Hepatocyte (in vitro differentiated cells): ENCODE measurements around the gene ALDOB. TPM values are rescaled to one million over a fixed set of nuclear protein-coding genes. Genes with fewer than 3 reads are reported as not detected.
"Not testable (repeated sequence)": the region's sequence is repeated elsewhere in the genome, so short reads cannot be mapped to it uniquely, and the experiment has no call there.

Source experiments
- DNase-seq: peaks from one replicate; pipeline ENCODE4 v3.0.0-alpha.2; 2016; ENCODE audit warnings: low spot score
- H2AFZ ChIP-seq: fragments of 200-600 bp; sonication (generic); 2 replicates; pipeline ENCODE4 v1.6.0; 2016; ENCODE audit warnings: antibody characterized with exemption, mild to moderate bottlenecking
- H3K27ac ChIP-seq: fragments of 200-600 bp; sonication (generic); 2 replicates; pipeline ENCODE4 v1.5.1; 2016; ENCODE audit warnings: mild to moderate bottlenecking
- H3K27me3 ChIP-seq: fragments of 200-600 bp; sonication (generic); 2 replicates; pipeline ENCODE4 v1.6.1; 2016
- H3K36me3 ChIP-seq: fragments of 200-600 bp; sonication (generic); replicated peaks from 2 replicates; pipeline ENCODE4 v1.5.1; 2016; ENCODE audit warnings: low read depth; ENCODE audit not compliant: insufficient read depth
- H3K4me1 ChIP-seq: fragments of 200-600 bp; sonication (generic); 2 replicates; pipeline ENCODE4 v1.5.1; 2016; ENCODE audit warnings: mild to moderate bottlenecking, moderate library complexity; ENCODE audit not compliant: insufficient read depth
- H3K4me2 ChIP-seq: fragments of 200-600 bp; sonication (generic); 2 replicates; pipeline ENCODE4 v1.6.0; 2016
- H3K4me3 ChIP-seq: fragments of 200-600 bp; sonication (generic); 2 replicates; pipeline ENCODE4 v1.5.1; 2016; ENCODE audit warnings: mild to moderate bottlenecking
- H3K79me2 ChIP-seq: fragments of 200-600 bp; sonication (generic); 2 replicates; pipeline ENCODE4 v1.6.0; 2017; ENCODE audit warnings: mild to moderate bottlenecking
- H3K9me2 ChIP-seq: fragments of 200-600 bp; sonication (generic); replicated peaks from 2 replicates; pipeline ENCODE4 v1.6.0; 2017; ENCODE audit warnings: mild to moderate bottlenecking; ENCODE audit not compliant: insufficient read depth
- H3K9me3 ChIP-seq: fragments of 200-600 bp; sonication (generic); 2 replicates; pipeline ENCODE4 v1.5.1; 2016; ENCODE audit warnings: low read depth, mild to moderate bottlenecking
- H4K20me1 ChIP-seq: fragments of 200-600 bp; sonication (generic); 2 replicates; pipeline ENCODE4 v1.6.0; 2016; ENCODE audit warnings: mild to moderate bottlenecking; ENCODE audit not compliant: insufficient read depth, poor library complexity, severe bottlenecking
- EZH2 ChIP-seq: fragments of 200-600 bp; sonication (generic); IDR thresholded peaks from 2 replicates; pipeline ENCODE4 v1.6.1; 2016; ENCODE audit warnings: antibody characterized with exemption, mild to moderate bottlenecking, borderline replicate concordance
- EZH2phosphoT487 ChIP-seq: fragments of 200-600 bp; sonication (generic); IDR thresholded peaks from one replicate; pipeline ENCODE4 v1.6.1; 2018; ENCODE audit warnings: antibody characterized with exemption, mild to moderate bottlenecking, low read depth, moderate library complexity; ENCODE audit not compliant: unreplicated experiment, severe bottlenecking
- WGBS: methylation state at CpG from one replicate; pipeline ENCODE4 v1.1.6; 2016; ENCODE audit warnings: low lambda C conversion rate; ENCODE audit errors: missing lambda C conversion rate; 5-methylcytosine and 5-hydroxymethylcytosine counted together
- polyA plus RNA-seq: library from polyadenylated mRNA; unstranded; fragments of >200 nt; fragmentation: Nextera tagmentation; extraction: Ambion mirVana; gene quantifications from 2 replicates; pipeline ENCODE4 v1.2.1, GENCODE V29; 2016
- total RNA-seq: library from RNA; depleted of rRNA; stranded (reverse); fragments of >200 nt; gene quantifications from 2 replicates; pipeline ENCODE4 v1.2.3, GENCODE V29; 2014
- TF ChIP-seq, protein P1 (sequence below): fragments of 200-600 bp; sonication (generic); IDR thresholded peaks from 2 replicates; pipeline ENCODE4 v1.5.1; 2016; ENCODE audit warnings: antibody characterized with exemption, mild to moderate bottlenecking; ENCODE audit not compliant: poor library complexity

ALDOB gene
- total and polyA plus RNA-seq, 2 experiments from 2014 or later: 71.6 to 236 TPM

DNA sequence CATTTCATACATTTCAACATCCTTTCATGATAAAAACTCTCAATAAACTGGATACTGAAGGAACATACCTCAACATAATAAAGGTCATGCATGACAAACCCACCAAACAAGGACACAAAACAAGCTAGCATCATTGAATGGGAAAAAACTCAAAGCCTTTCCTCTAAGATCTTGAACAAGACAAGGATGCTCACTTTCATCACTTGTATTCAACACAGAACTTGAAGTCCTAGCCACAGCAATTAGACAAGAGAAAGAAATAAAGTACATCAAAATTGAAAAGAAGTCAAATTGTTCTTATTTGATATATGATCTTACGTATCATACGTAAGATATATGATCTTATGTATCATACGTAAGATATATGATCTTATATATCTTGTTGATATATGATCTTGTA is 42.4 kb downstream of the ALDOB start:
- no peak overlapping the region for H2AFZ ChIP-seq
- H3K4me1 ChIP-seq: no peaks in the 10 kb centered on the region
- TF ChIP-seq, protein P1, sequence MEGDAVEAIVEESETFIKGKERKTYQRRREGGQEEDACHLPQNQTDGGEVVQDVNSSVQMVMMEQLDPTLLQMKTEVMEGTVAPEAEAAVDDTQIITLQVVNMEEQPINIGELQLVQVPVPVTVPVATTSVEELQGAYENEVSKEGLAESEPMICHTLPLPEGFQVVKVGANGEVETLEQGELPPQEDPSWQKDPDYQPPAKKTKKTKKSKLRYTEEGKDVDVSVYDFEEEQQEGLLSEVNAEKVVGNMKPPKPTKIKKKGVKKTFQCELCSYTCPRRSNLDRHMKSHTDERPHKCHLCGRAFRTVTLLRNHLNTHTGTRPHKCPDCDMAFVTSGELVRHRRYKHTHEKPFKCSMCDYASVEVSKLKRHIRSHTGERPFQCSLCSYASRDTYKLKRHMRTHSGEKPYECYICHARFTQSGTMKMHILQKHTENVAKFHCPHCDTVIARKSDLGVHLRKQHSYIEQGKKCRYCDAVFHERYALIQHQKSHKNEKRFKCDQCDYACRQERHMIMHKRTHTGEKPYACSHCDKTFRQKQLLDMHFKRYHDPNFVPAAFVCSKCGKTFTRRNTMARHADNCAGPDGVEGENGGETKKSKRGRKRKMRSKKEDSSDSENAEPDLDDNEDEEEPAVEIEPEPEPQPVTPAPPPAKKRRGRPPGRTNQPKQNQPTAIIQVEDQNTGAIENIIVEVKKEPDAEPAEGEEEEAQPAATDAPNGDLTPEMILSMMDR: no peak
- TF ChIP-seq EZH2phosphoT487 (no peak), EZH2 (no peak)
- H3K4me3 ChIP-seq: no peak overlapping the region
- no peaks in the 10 kb centered on the region for H3K27me3 ChIP-seq
- no peak overlapping the region for H3K27ac ChIP-seq
- over 99% methylated on average over 3 of the region's 3 CpGs for WGBS
- peaks cover 79% of the 10 kb centered on the region for H3K79me2 ChIP-seq
- no peaks in the 10 kb centered on the region for H3K9me3 ChIP-seq
- H3K36me3 ChIP-seq: no peaks in the 10 kb centered on the region
- no peaks in the 10 kb centered on the region for H4K20me1 ChIP-seq
- DNase-seq: no peak
- H3K4me2 ChIP-seq: no peak overlapping the region
- H3K9me2 ChIP-seq: no peaks in the 10 kb centered on the region

DNA sequence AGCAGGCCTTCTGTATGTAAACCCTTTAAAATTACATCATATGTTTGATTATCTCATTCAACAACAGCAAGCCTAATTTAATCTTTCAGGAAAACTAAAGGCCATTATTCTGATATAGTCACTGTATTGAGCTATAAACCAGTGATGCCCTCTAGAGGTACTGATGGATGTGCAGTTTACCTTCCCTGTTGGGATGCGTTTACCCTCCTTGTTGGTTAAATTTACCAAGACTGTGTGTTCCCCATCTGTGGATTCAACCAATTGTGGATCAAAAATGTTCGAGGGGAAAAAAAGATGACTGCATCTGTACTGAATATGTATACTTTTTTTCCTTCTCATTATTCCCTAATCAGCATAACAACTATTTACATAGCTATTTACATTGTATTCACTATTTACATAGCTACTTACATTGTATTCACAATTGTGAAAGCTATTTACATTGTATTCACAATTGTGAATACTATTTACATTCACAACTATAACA is 47.0 kb downstream of the ALDOB start:
- Histone ChIP-seq H3K9me3 (no peaks in the 10 kb centered on the region), H3K4me3 (no peak overlapping the region), H3K4me1 (no peaks in the 10 kb centered on the region), H3K27ac (peak overlapping the region; percentile 42), H3K27me3 (no peaks in the 10 kb centered on the region), H4K20me1 (no peaks in the 10 kb centered on the region), H3K36me3 (no peaks in the 10 kb centered on the region), H2AFZ (no peak overlapping the region), H3K79me2 (peaks cover 35% of the 10 kb centered on the region), H3K4me2 (no peak overlapping the region), H3K9me2 (no peaks in the 10 kb centered on the region)
- TF ChIP-seq EZH2 (no peak), EZH2phosphoT487 (no peak)
- TF ChIP-seq, protein P1: peak; percentile 34
- DNase-seq: no peak
- WGBS: 88% methylated on average over 2 of the region's 2 CpGs

DNA sequence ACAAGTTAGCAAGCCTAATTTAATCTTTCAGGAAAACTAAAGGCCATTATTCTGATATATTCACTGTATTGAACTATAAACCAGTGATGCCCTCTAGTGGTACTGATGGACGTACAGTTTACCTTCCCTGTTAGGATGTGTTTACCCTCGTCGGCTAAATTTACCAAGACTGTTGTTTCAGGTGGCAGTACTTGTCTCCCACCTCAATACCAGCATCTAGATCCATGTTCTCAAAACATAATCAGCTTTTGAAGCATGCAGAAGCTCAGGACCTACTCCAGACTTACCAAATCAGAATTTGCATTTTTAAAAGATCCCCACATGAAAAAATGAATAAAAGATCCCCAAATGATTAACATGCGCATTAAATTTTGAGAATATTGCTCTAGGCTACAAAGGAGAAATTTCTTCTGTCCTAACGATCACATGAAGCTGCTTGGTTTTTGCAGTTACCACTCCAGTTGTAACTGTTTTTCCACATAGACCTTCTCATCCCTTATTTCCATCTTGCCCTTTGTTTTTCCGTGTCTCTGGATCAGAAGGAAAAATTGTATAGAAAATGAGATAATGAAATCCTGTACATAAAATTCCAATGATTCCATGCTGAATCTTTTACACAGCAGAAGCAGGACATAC is 47.6 kb downstream of the ALDOB start:
- H3K36me3 ChIP-seq: no peaks in the 10 kb centered on the region
- H4K20me1 ChIP-seq: no peaks in the 10 kb centered on the region
- no peaks in the 10 kb centered on the region for H3K27me3 ChIP-seq
- peak overlapping the region; percentile 42 for H3K27ac ChIP-seq
- DNase-seq: peak; percentile 74
- no peak overlapping the region for H3K4me2 ChIP-seq
- peaks cover 29% of the 10 kb centered on the region for H3K79me2 ChIP-seq
- TF ChIP-seq, protein P1: peak; percentile 66
- TF ChIP-seq EZH2phosphoT487: no peak
- no peak for TF ChIP-seq EZH2
- 52% methylated on average over 6 of the region's 6 CpGs for WGBS
- no peak overlapping the region for H3K4me3 ChIP-seq
- no peaks in the 10 kb centered on the region for H3K9me2 ChIP-seq
- no peaks in the 10 kb centered on the region for H3K9me3 ChIP-seq
- H3K4me1 ChIP-seq: no peaks in the 10 kb centered on the region
- H2AFZ ChIP-seq: no peak overlapping the region

DNA sequence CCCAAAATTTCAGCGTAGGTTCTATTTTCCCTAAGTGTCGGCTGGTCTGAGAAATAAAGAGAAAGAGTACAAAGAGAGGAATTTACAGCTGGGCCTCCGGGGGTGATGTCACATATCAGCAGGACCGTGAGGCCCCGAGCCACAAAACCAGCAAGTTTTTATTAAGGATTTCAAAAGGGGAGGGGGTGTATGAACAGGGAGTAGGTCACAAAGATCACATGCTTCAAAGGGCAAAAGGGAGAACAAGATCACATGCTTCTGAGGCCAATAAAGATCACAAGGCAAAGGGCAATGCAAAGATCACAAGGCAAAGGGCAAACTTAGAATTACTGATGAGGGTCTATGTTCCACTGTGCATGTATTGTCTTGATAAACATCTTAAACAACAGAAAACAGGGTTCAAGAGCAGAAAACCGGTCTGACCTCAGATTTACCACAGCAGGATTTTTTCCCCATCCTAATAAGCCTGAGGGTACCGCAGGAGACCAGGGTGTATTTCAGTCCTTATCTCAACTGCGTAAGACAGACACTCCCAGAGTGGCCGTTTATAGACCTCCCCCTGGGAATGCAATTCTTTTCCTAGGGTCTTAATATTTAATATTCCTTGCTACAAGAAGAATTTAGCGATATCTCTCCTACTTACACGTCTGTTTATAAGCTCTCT is 50.6 kb downstream of the ALDOB start, which contains the start of gene BAAT:
Gene BAAT, minus strand, starts transcription at position 134 of the 664 bp plus-strand sequence. CDS start 13,602 bp downstream, outside the sequence.
- H3K4me2 ChIP-seq, H3K27ac ChIP-seq, H3K79me2 ChIP-seq, H2AFZ ChIP-seq, H3K9me2 ChIP-seq, H3K4me3 ChIP-seq, H3K9me3 ChIP-seq, H3K4me1 ChIP-seq, H4K20me1 ChIP-seq, H3K27me3 ChIP-seq, DNase-seq, H3K36me3 ChIP-seq: not testable (repeated sequence)
- WGBS: 95% methylated on average over 11 of the region's 11 CpGs
